Measurements from ENCODE around the gene KCNT2.

DNA sequence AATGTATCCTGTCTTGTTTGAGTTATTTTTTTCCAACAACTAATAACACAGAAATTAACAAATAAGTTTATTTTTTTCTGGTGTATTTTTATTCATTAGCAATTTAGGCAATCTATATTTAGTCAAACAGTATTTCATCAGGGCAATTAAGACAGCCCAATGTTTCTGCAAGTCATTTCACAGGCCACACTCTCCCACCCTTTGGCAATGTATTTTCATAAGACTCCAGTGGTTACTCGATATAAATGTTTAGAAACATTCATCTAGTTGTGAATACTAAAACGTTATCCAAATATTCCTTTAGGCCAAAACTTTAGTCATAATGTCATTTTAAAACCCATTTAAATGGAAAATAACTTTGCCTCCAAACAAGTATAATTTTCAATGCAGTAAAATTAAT lies 142.1 kb downstream of the KCNT2 start:
- TF ChIP-seq, protein P1, sequence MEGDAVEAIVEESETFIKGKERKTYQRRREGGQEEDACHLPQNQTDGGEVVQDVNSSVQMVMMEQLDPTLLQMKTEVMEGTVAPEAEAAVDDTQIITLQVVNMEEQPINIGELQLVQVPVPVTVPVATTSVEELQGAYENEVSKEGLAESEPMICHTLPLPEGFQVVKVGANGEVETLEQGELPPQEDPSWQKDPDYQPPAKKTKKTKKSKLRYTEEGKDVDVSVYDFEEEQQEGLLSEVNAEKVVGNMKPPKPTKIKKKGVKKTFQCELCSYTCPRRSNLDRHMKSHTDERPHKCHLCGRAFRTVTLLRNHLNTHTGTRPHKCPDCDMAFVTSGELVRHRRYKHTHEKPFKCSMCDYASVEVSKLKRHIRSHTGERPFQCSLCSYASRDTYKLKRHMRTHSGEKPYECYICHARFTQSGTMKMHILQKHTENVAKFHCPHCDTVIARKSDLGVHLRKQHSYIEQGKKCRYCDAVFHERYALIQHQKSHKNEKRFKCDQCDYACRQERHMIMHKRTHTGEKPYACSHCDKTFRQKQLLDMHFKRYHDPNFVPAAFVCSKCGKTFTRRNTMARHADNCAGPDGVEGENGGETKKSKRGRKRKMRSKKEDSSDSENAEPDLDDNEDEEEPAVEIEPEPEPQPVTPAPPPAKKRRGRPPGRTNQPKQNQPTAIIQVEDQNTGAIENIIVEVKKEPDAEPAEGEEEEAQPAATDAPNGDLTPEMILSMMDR (IDR thresholded peaks at IDR 0.05; ENCODE audit: low read depth, low read length) = no peak
- TF ChIP-seq EZH2phosphoT487 (IDR thresholded peaks at IDR 0.05; ENCODE audit: low read depth) = no peak

Measured in OCI-LY3 (cell line).